Measurements from ENCODE around the gene FAM120A.

The FAM120A gene

GRCh38 chr9:93597142-93597706, 145.7 kb downstream of the FAM120A start:
- no peak for DNase-seq

GRCh38 chr9:93597871-93598646, 146.6 kb downstream of the FAM120A start:
- no peak for DNase-seq

GRCh38 chr9:93598647-93599241, 147.3 kb downstream of the FAM120A start:
- DNase-seq = no peak

- DNase-seq = no peak
Observed at GRCh38 chr9:93599571-93600403, 148.3 kb downstream of the FAM120A start.

- no peak for DNase-seq
Observed at GRCh38 chr9:93600504-93600903, 149.0 kb downstream of the FAM120A start.

- no peak for DNase-seq
Observed at GRCh38 chr9:93601063-93601462, 149.6 kb downstream of the FAM120A start.

GRCh38 chr9:93601666-93602065, 150.2 kb downstream of the FAM120A start:
- DNase-seq = no peak

DNA sequence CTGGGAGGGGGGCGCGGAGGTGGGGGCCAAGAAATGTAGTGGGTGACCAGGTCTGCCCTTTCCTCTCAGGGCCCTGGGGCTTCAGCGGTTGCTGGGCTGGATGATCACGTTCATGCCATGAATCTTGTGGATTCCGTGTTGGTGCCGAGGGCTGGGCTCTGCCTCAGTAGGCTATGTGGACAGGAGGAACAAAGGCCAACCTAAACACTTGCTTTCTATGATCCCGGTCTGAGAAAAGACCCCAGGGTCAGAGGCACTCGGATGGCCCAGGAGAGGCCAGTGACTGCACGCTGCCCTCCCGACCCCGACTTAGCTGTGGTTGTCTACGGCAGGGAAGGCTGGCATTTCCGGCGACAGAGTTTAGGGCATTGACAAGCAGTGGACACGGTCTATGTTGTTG, 151.5 kb downstream of the FAM120A start:
- DNase-seq = no peak

DNA sequence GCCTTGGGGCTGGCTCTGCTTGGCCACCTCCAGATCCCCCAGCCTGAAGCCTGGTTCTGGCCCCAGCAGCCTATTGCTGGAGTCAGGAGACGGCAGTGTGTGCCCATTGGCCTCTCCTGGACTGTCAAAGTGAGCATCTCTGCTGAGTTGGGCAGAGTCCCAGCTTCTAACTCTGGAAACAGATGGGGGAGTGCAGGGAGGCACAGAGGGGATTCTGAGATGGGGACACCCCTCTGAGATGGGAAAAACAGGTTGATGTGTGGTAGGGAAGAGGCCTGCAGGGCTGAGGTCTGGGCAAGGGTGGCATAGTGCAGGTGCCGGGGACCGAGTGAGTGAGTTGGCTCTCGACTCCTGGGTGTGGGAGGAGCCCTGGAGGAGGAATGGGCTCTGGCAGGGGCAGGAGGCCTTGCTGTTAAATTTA, 152.4 kb downstream of the FAM120A start:
- no peak for DNase-seq

DNA sequence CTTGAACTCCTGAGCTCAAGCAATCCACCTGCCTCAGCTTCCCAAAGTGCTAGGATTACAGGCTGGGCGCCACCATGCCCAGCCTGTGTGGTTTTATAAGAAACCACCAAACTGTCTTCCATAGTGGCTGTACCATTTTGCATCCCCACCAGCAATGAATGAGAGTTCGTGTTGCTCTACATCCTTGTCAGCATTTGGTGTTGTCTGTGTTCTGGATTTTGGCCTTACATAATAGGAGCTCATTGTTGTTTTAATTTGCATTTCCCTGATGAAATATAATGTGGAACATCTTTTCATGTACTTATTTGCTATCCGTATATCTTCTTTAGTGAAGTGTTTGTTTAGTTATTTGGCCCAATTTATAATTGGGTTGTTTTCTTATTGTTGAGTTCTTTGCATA, 154.7 kb downstream of the FAM120A start:
- DNase-seq = no peak

DNA sequence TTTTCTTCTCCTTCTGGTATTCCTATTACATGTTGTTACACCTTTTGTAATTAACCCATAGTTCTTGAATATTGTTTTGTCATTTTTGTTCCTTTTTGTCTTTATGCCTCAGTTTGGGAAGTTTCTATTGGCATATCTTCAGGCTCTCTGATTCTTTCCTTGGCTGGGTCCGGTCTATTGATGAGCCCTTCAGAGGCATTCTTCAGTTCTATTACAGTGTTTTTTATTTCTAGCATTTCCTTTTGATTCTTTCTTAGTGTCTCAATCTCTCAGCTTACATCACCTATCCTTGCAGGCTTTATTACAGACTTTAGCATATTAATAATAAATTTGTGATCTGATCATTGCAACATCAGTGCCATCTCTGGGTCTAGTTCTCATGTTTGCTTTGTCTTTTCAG, 158.7 kb downstream of the FAM120A start:
- no peak for DNase-seq

- DNase-seq = no peak
Observed at GRCh38 chr9:93612052-93612795, 160.7 kb downstream of the FAM120A start.

DNA sequence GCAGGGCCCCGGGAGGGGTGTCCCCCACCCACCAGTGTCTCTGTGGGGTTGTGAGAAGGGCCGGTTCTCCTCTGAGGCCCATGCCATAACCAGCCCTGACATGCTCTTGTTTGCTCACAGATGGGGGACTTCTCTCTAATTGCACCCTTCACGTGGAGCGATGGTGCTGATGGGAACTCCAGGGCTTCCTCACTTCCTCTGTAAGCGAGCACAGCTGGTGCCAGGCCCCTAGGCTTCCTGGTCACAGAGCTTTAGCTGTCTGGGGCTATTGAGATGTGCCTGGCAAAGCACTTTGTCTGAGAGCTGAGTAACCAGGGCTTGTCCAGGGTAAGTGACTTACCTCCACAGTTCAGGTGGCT, 161.3 kb downstream of the FAM120A start:
- peak; percentile 52 to 66 (median 59) for DNase-seq

GRCh38 chr9:93613174-93613573, 161.7 kb downstream of the FAM120A start:
- DNase-seq = no peak

GRCh38 chr9:93613791-93614190, 162.3 kb downstream of the FAM120A start:
- DNase-seq = no peak

GRCh38 chr9:93614830-93615468, 163.5 kb downstream of the FAM120A start:
- DNase-seq = no peak
